DMS153 treated with DMSO at 0.1 percent for 48 hours (cell line): ENCODE measurements around the gene CNNM3.

Experiments
- DNase-seq: peaks from one replicate; lab custom pipeline; 2025; ENCODE audit not compliant: unreplicated experiment; lab: John Stamatoyannopoulos, UW

The CNNM3 gene

DNA sequence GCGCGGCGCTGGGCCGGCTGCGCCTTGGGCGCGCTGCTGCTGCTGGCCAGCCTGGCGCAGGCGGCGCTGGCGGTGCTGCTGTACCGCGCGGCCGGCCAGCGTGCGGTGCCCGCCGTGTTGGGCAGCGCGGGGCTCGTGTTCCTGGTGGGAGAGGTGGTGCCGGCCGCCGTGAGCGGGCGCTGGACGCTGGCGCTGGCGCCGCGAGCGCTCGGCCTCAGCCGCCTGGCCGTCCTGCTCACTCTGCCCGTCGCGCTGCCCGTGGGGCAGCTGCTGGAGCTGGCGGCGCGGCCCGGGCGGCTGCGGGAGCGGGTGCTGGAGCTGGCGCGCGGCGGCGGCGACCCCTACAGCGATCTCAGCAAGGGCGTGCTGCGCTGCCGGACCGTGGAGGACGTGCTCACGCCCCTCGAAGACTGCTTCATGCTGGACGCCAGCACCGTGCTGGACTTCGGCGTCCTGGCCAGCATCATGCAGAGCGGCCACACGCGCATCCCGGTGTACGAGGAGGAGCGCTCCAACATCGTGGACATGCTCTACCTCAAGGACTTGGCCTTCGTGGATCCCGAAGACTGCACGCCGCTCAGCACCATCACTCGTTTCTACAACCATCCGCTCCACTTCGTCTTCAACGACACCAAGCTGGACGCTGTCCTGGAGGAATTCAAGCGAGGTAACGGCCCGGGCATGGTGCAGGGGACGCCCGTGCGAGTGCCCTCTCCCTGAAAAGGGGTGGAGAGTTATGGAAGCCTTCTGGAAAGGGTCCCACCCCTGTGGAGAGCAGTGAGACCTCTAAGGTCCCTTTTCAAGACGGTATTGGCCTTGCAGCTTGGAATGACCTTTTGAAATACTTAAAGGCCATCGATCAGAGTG is 1.0 kb downstream of the CNNM3 start:
- DNase-seq = no peak

DNA sequence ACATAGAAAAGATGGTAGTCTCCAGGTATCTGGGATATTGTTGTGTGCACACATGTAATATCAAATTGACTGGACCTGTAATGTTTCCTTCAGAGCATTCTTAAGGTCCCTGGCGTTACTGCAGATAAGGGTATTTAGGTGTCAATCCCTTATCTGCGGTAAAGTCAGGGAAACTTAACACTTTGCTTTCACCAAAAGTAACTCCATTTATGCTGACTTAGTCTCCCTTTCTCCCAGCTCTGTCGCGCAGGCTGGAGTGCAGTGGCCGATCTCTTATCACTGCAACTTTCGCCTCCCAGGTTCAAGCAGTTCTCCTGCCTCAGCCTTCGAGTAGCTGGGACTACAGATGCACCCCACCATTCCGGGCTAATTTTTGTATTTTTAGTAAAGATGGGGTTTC is 1.8 kb downstream of the CNNM3 start:
- DNase-seq = no peak

DNA sequence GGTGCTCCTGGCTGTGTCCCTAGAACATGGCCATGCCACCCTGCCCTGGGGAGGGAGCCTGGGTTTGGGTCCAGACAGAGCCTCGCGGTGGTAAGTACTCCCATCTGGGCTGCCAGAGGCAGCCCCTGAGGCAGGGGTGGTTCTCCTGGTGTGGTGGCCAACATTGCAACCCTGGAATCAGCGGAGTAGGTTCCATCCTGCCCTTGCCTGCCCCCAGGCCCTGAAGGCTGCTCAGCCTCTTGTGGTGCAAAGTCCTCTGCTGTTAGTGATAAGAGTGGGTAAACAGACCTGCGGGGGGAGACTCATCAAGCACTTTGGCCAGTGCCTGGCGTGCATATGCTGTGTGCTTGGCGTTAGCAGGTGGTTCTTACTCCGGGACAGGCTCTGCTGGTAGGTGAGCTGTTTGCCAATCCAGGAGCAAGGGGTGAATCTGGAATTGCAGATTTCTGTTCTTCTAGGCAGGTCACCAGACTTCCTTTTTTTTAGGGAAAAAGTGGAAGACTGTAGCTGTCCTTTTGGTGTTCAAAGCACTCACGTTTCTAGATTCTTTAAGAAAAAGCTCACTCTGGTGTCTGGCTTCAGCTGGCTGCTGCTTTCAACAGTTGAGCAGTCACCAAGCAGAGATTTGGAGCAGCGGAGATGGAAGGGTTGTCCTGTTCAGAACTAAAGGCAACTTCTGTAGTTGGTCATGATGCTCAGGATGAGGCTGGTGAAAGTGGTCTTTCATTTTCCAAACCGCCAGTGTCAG is 3.2 kb downstream of the CNNM3 start:
- no peak for DNase-seq

DNA sequence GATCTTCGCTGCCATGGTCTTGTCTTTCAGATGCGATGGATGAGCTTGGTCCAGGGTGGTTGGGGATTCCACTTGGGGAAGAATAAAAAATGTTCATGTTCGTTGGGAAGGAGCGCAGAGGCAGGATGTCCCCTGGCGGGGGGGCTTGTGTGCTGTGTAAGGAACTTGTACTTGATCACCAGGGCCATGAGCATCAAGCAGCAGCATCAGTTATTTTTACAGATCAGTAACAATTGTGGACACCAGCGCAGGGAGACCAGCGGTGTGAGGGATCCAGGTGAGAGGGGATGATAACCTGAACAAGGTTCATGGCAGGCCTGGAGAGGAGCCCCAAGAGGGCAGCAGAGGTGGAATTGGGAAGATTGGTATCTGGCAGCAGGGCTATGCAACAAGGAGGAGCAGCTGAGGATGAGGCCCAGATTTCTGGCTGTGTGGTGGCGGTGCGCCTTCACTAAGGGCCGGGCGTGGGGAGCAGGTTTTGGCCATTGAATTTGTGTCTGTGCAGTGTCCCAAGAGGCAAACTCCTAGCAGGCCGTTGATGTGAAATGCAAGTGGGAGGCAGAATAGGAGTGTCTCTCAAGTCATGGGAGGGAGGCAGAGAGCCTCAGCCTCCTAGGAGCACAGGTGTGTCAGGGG is 3.9 kb downstream of the CNNM3 start:
- no peak for DNase-seq

DNA sequence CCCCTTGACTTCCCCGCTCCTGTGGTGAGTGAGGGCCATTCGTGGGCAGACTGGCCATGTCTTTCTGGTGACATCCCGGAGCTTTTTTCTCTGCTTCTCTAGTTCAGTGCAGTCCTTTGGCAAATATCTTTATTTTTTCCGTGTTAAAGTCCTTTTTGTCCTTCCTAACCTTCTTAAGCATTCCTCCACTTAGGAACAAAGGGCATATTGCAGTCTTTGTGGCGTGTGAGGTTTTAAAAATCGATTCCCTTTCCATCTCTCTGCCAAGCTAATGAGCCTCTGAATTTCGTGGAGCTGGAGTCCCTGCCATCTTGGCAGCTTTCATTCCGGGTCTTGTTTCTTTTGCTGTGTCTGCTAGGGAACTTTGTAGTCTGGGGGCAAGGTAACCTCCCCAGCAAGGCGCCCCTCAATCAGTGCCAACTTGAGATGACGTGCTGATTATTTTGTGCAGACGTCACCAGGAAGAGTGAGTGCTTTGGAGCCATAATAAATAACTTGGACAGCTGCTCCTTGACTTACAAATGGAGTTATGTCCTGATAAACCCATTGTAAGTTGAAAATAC is 5.1 kb downstream of the CNNM3 start:
- no peak for DNase-seq

DNA sequence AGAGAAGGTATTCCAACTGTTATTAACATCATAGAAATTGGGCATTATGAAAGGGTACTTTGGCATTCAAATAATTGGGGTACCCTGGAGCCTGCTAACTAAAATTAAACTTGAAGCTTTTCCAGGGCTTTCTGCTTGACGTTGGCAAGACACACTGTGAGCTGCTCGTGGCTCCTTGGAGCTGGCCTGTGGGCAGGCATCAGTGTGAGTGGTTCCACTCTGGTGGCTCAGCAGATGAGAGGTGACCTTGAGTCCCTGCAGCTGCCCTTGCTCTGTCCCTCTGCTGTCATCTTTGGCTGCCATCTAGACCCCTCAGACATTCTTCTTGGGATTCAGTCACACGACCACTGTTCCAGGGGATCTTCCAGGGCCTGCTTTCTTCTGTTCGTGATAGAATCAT is 6.7 kb downstream of the CNNM3 start:
- no peak for DNase-seq

DNA sequence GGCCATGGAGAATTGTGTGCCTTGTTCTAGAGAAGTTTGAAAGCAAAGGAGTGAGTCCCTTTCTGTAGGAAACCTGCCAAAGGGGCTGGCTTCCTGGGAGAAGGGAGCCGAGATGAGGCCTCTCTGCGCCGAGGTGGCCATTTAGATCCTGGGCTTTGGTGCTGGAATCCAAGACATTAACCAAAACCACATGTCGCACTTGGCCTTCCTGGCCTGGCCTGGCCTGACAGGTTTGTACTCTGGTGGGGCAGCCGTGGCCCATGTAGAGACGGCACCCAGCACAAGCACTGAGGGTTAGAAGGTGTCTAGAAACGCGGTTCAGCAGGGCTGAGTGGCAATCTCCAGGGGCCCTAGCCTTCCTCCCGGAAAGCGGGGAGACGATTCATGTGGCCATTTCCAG is 7.1 kb downstream of the CNNM3 start:
- no peak for DNase-seq

DNA sequence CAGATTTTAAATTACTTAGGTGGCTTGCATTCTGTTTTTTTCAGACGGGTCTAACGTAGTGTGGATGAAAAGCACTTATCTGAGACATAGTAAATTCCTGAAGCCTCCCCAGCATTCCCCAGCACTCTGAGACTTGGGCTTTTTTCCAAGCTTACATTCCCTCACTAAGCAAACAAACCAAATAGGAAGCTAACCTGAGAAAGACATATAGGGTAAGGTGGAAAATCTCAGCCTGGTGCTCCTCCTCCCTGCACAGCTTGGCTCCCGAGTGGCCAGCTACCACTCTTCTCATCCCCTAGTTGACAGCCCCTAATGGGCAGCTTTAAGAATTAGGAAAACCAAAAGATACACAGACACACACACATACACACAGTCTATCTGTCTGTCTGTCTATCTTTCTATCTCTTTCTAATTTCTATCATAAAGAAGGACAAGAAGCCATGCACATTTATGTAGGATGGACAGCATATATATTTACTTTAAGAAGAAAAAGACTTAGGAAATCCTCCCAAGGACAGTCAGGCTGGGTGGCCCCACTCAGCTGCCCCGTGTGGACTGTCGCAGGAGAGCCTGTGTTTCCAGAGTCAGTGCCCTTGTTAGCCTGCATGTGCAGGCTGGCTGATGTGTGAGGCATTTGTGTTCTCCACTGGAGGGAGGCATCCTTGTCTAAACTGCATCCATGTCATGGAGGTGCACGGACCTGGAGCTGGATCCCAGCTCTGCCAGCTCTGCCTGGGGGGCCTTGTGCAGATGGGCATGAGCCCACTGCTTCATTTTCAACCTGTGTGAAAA is 8.2 kb downstream of the CNNM3 start:
- DNase-seq = no peak

DNA sequence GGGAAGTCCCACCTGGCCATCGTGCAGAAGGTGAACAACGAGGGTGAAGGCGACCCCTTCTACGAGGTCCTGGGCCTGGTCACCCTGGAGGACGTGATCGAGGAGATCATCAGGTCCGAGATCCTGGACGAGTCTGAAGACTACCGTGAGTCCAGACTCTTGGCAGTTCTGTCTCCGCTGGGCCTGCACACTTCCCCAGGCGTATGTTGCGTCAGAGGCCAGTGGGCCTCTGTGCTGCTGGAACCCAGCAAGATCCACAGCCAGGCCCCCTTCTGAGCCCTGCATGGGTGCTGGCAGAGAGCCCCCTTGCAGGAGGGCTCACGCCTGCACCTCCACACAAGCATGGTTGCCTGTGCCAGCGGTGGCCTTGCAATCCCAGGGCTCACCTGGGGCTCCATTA is 9.0 kb downstream of the CNNM3 start:
- DNase-seq = no peak

DNA sequence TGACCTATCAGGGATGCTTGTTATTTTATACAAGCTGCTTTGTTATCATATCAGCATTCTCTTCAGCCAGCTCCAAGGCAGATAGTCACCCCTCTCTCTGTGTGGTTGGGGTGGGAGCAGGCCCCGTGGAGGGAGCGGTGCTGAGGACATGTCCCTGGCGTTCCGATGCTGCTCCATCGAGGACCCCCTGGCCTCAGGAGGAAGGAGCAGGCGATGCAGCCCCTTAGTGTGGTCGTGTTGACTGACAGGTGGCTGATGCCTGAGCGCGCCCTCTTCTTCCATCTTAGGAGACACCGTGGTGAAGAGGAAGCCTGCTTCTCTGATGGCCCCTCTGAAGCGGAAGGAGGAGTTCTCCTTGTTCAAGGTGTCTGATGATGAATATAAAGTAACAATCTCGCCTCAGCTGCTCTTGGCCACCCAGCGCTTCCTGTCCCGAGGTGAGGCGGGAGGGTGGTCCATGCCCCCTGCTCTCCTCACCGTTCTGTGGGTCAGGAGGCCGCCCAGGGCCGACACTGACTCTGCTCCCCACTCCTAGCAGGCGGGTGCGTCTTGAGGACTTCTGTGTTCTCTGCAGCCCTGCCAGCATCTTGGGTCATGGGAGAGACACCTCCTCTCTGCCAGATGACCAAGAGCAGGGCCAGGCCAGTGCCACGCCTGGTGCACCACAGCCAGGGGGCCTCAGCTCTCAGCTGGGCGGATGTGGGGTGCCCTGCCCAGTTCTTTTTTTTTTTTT is 10.6 kb downstream of the CNNM3 start:
- DNase-seq = no peak

DNA sequence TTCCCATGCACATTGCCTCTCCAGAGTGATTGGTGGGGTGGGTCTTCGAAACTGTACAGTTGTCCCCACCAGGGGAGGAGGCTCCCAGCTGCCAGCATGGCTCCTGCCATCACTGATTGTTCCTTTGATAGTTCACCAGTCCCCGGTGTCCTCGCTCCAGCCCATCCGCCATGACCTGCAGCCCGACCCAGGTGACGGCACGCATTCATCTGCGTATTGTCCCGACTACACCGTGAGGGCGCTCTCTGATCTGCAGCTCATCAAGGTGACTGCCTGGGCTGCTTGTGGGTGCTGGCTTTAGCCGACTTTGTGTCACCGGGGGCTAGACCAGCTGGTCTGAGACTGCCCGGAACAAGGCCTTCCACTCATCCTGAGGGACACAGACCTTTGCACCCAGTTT is 12.4 kb downstream of the CNNM3 start:
- DNase-seq = no peak

DNA sequence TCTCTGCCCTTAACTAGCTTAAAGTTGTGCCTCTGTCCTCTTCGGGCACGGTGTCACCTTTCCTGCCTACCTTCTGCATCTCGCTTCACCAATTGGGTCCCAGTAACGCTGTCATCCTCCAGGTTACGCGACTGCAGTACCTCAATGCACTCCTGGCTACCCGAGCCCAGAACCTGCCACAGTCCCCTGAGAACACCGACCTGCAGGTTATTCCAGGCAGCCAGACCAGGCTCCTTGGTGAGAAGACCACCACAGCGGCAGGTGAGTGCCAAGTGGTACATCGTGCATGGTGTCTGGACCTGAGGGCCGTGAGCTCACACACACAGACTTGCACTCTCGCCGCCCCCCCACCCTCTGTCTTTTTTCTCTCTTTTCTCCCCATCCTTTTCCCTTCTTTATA is 12.8 kb downstream of the CNNM3 start:
- DNase-seq = no peak

DNA sequence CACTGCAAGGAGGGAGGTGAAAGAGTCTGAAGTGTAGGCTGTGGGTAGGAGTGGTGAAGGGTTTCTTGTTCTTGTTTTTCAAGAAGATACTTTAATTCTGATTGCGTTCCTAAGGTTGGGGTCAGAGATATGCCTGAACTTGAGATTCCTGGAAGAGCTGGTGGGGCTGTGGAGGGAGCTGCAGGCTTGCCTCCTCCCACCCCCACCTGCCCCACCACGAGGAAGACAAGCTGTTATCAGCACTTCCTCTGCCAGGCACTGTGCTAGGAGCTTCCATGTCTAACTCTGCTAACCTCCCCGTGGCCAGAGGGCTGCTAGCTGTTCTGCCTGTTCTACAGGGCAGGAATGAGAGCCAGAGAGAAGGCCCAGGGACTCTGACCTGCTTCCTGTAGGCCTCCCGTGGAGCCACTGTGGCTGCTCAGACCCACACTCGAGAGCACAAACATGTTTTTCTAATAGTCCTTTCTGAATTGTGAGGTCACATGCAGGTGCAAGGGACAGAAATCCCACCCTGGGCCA is 14.0 kb downstream of the CNNM3 start:
- DNase-seq = no peak

DNA sequence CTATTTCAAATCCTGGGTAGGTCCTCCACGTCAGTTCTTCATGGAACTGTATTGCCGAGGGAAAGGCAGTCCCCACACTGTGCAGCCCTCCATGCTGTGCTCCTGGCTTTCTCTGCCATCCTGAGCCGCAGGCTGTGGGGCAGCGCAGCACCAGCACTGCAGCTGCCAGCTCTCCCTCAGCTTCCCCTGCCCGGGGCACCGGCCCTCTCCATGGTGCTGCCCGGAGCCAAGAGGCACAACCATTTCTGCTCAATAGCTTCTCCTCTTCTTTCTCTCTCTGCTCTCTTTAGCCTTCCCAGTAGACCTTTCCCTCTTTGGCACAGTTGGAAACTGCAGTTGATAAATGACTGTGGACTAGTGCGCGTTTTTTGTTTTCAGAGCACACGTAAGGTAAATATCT is 15.6 kb downstream of the CNNM3 start:
- no peak for DNase-seq

DNA sequence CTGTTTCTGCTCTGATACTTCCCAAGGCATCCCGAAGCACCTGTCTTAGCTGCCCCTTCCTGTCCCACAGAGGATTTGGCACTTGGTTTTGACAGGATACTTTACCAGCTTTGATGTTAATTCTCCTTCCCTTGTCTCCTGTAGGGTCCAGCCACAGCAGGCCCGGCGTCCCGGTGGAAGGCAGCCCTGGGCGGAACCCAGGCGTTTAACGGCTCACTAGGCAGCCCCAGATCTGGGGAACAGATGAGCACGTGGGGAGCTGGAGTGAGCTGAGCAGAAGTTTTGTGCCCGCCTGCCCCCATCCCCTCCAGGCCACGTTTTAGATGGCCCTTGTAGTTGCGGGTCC is 16.3 kb downstream of the CNNM3 start:
- no peak for DNase-seq

DNA sequence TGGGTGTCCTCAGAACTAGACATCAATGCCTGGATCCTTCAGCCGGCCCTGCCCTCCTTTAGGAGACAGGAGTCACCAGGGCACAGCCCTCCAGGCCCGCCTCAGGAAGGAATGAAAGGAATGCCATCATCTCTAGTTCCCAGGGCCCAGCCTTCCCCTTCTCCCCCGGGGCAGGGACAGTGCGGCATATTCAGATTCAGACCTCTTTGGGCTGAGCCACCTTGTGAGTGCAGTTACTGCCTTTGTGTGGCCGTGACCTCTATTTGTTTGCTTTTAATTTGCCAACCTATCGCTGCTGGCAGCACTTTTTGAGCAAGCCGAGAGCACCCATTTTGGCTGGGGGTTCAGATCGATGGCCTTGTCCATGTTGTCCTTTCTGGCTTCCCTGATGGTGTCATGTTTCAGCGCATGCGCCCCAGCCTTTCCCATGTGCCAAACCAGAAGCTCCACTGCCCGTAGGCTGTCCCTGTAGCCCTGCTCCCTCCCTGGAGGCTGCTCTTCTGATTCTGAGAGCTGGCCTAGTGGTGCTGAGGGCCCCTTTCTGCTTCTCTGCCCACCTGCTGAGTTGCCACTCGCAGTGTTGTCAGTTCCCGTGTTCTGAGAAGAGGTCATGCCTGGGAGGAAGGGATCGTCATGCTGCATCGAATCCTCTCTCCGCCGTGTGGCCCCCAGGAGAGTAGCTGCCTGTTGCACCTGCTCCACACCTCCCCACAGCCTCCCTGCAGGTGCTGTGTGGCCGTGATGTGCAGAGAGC is 16.9 kb downstream of the CNNM3 start:
- peak; percentile 87 for DNase-seq

DNA sequence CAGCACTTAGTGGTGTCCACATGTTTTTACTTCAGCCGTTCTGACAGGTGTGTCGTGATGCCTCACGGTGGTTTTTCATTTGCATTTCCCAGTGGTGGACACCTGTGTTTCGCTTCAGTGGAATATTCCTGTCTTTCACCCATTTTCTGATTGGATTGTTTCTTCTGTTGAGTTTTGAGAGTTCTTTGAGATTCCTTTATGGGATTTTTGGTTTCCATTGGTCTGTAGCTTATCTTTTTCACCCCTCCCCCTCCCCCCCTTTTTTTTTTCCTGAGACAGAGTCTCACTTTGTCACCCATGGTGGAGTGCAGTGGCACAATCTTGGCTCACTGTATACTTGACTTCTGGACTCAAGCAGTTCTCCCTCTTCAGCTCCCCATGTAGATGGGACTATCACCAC is 19.8 kb downstream of the CNNM3 start:
- DNase-seq = no peak

DNA sequence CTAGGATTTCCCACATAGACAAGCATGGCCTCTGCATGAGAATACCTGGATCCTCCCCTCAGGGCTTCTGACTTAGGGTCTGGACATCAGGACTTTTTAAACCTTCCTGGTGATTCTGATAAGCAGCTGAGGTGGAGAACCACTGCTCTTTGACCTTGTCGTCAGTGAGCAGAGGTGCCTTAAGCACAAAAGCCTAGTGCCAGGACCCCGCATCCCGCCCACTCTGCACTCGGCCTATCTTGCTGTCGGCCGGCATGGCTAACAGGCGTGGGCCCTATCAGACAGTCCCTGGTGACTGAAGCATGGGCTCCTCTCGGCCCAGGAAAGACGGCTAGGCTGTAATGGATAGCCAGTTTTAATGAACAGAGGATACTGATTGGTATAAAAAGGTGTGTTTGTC is 21.5 kb downstream of the CNNM3 start:
- DNase-seq = no peak
